ENCODE results near the gene CDC6.

DNA sequence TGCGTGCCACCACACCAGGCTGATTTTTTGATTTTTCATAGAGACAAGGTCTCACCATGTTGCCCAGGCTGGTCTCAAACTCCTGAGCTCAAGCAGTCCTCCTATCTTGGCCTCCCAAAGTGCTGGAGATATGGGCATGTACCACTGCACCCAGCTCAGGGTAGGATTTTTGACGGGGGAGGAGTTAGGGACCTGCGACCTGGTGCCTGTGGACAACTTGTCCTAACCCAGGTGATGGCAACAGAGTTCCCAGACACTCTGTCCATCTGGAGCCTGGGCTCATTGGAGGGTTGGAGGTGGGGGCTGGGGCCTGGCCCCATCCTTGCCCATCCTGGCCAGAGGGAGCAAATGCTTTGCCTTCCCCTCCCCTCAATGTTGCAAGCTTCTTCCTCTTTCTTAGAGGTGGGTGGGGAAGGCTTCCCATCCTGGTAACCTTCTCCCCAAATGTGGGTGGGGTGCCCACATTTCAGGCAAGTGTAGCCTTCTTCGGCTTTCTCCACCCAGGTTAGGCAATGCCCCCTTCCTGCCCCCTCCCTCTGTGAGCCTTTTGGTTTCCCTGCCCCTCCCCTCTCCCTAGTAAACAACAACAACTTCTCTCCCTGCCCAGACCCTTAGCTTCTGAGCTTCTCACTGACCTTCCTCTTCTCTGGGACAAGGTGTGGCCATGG is 46.2 kb downstream of the CDC6 start:
- TF ChIP-seq GATA2 (IDR thresholded peaks at IDR 0.05; ENCODE audit: low read depth, low read length) (no peak), GATA3 (IDR thresholded peaks at IDR 0.05; ENCODE audit: low read depth, low read length) (no peak)

All from SH-SY5Y (cell line).